Measurements from ENCODE around the gene PRICKLE4. TPM values are rescaled to one million over a fixed set of nuclear protein-coding genes. Genes with fewer than 3 reads are reported as not detected.

The PRICKLE4 gene
- total RNA-seq, 1 experiment from 2014 or later, result 2.9 TPM

DNA sequence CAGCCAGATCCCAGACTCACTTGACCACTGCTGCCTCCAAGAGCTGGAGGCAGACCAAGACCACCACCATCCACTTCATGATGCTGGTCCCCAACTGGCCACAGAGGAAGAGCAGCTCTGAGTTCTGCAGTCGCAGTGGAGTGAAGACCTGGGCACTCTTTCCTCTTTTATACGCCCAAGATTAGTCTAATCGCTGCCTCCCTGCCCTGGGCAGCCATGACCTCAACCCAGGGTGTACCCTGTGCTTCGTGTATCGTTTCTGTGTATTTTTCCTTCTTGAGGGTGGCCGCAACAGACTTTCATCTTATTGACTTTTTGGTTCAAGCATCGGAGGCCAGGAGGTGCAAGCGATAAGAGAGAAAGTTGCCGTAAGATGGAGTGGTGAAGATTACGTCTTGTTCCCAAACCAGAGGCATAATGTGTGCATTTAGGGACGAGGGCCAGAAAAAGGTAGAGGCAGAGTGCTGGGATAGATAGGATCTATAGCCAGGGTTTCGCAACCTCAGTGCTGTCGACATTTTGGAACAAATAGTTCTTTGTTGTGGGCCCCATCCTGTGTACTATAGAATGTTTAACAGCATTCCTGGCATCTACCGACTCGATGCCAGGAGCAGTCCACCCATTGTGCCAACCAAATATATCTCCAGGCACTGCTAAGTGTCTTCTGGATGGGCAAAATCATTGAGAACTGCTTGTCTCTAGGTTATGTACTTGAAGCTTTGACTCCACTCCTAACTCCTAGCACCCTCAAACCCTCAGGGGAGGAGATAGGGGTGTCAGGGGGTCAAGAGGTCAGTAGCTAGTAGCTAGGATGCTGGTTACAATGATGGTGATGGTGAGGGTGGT is 33.1 kb upstream of the PRICKLE4 start, which contains the start of gene PGC:
PGC (minus strand) TSS at position 142 of the 846 bp plus-strand sequence; CDS start at position 79, 63 bp downstream.
- DNase-seq (ENCODE audit: low read depth, low spot score) (no peak), ATAC-seq (no peak)
- BruUV-seq (replicated peaks), result no TSS peak
- Histone ChIP-seq H3K36me3 (ENCODE audit: control insufficient read depth in 1 of 2, insufficient read depth in 2 of 2, low read length in 2 of 2) (no peaks in the 10 kb centered on the region), H3K4me3 (replicated peaks in 1 of 2; ENCODE audit: low read depth in 1 of 2, low read length in 2 of 2) (no peak within 1 kb of the TSS), H3K27ac (ENCODE audit: low read depth, low read length) (no peak within 1 kb of the TSS), H3K4me2 (ENCODE audit: low read length) (no peak within 1 kb of the TSS), H3K79me2 (ENCODE audit: insufficient read depth, low read length) (no peaks in the 10 kb centered on the region), H3K27me3 (ENCODE audit: insufficient read depth, low read length) (no peaks in the 10 kb centered on the region), H3K9me2 (ENCODE audit: insufficient read depth) (no peaks in the 10 kb centered on the region), H3K9ac (ENCODE audit: low read length) (no peak within 1 kb of the TSS), H3K9me3 (ENCODE audit: control insufficient read depth in 1 of 2, insufficient read depth in 1 of 2, low read depth in 1 of 2, low read length in 2 of 2) (no peaks in the 10 kb centered on the region), H2AFZ (ENCODE audit: low read depth, low read length, poor library complexity, severe bottlenecking) (no peak within 1 kb of the TSS), H4K20me1 (ENCODE audit: insufficient read depth) (no peaks in the 10 kb centered on the region), H3K4me1 (ENCODE audit: control insufficient read depth in 1 of 2, insufficient read depth in 2 of 2, low read length in 2 of 2) (peaks cover 0 to 1% of the 10 kb centered on the region in 2 experiments; a peak in 2 of 4 replicates)
- ChIA-PET POLR2A (no interaction called here), CTCF (no interaction called here), RAD21 (ENCODE audit: low non-redundant PET in 1 of 2, low total read pairs in 2 of 2, uncharacterized antibody in 2 of 2, unreplicated experiment in 2 of 2) (no interaction called here)
- TF ChIP-seq EZH2 (IDR thresholded peaks at IDR 0.05), result no peak
- TF ChIP-seq CBX3 (IDR thresholded peaks at IDR 0.05; ENCODE audit: low read depth), result no peak
- no peak for TF ChIP-seq EZH2phosphoT487 (IDR thresholded peaks at IDR 0.05; ENCODE audit: borderline replicate concordance)
- TF ChIP-seq ELF1 (IDR thresholded peaks at IDR 0.05; ENCODE audit: borderline replicate concordance, low read depth), result no peak
- TF ChIP-seq, protein P1, sequence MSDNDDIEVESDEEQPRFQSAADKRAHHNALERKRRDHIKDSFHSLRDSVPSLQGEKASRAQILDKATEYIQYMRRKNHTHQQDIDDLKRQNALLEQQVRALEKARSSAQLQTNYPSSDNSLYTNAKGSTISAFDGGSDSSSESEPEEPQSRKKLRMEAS (IDR thresholded peaks at IDR 0.05), result no peak
- TF ChIP-seq TCF7L2 (IDR thresholded peaks at IDR 0.05; ENCODE audit: borderline replicate concordance, extremely low read depth, insufficient read depth, insufficient read length), result no peak
- TF ChIP-seq ZFX (IDR thresholded peaks at IDR 0.05), result no peak
- no peak for TF ChIP-seq EGR1 (IDR thresholded peaks at IDR 0.05; ENCODE audit: low read depth)
- TF ChIP-seq CEBPB (IDR thresholded peaks at IDR 0.05; ENCODE audit: low read depth), result no peak
- TF ChIP-seq, protein P2, sequence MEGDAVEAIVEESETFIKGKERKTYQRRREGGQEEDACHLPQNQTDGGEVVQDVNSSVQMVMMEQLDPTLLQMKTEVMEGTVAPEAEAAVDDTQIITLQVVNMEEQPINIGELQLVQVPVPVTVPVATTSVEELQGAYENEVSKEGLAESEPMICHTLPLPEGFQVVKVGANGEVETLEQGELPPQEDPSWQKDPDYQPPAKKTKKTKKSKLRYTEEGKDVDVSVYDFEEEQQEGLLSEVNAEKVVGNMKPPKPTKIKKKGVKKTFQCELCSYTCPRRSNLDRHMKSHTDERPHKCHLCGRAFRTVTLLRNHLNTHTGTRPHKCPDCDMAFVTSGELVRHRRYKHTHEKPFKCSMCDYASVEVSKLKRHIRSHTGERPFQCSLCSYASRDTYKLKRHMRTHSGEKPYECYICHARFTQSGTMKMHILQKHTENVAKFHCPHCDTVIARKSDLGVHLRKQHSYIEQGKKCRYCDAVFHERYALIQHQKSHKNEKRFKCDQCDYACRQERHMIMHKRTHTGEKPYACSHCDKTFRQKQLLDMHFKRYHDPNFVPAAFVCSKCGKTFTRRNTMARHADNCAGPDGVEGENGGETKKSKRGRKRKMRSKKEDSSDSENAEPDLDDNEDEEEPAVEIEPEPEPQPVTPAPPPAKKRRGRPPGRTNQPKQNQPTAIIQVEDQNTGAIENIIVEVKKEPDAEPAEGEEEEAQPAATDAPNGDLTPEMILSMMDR (IDR thresholded peaks at IDR 0.05 in 2 of 3, conservative IDR thresholded peaks at IDR 0.05 in 1 of 3; ENCODE audit: borderline replicate concordance in 1 of 3, insufficient read depth in 1 of 3, low read depth in 2 of 3, low read length in 2 of 3), result no peak
- TF ChIP-seq YY1 (IDR thresholded peaks at IDR 0.05; ENCODE audit: extremely low read depth, insufficient replicate concordance, low read depth, low read length), result no peak
- no peak for TF ChIP-seq SIN3A (IDR thresholded peaks at IDR 0.05; ENCODE audit: low read depth)
- TF ChIP-seq ZNF274 (IDR thresholded peaks at IDR 0.05; ENCODE audit: low read depth, low read length), result no peak
- no peak for TF ChIP-seq POLR2A (IDR thresholded peaks at IDR 0.05; ENCODE audit: borderline replicate concordance, extremely low read depth, insufficient read depth, insufficient read length)
- no peak for TF ChIP-seq SP1 (IDR thresholded peaks at IDR 0.05; ENCODE audit: low read depth)
- no peak for TF ChIP-seq FOSL1 (IDR thresholded peaks at IDR 0.05; ENCODE audit: low read depth)
- no peak for TF ChIP-seq SRF (IDR thresholded peaks at IDR 0.05; ENCODE audit: low read depth)
- TF ChIP-seq, protein P3, sequence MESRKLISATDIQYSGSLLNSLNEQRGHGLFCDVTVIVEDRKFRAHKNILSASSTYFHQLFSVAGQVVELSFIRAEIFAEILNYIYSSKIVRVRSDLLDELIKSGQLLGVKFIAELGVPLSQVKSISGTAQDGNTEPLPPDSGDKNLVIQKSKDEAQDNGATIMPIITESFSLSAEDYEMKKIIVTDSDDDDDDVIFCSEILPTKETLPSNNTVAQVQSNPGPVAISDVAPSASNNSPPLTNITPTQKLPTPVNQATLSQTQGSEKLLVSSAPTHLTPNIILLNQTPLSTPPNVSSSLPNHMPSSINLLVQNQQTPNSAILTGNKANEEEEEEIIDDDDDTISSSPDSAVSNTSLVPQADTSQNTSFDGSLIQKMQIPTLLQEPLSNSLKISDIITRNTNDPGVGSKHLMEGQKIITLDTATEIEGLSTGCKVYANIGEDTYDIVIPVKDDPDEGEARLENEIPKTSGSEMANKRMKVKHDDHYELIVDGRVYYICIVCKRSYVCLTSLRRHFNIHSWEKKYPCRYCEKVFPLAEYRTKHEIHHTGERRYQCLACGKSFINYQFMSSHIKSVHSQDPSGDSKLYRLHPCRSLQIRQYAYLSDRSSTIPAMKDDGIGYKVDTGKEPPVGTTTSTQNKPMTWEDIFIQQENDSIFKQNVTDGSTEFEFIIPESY (IDR thresholded peaks at IDR 0.05; ENCODE audit: extremely low read depth, insufficient replicate concordance, low read length), result no peak
- no peak for TF ChIP-seq RAD21 (IDR thresholded peaks at IDR 0.05; ENCODE audit: low read depth)
- TF ChIP-seq, protein P4, sequence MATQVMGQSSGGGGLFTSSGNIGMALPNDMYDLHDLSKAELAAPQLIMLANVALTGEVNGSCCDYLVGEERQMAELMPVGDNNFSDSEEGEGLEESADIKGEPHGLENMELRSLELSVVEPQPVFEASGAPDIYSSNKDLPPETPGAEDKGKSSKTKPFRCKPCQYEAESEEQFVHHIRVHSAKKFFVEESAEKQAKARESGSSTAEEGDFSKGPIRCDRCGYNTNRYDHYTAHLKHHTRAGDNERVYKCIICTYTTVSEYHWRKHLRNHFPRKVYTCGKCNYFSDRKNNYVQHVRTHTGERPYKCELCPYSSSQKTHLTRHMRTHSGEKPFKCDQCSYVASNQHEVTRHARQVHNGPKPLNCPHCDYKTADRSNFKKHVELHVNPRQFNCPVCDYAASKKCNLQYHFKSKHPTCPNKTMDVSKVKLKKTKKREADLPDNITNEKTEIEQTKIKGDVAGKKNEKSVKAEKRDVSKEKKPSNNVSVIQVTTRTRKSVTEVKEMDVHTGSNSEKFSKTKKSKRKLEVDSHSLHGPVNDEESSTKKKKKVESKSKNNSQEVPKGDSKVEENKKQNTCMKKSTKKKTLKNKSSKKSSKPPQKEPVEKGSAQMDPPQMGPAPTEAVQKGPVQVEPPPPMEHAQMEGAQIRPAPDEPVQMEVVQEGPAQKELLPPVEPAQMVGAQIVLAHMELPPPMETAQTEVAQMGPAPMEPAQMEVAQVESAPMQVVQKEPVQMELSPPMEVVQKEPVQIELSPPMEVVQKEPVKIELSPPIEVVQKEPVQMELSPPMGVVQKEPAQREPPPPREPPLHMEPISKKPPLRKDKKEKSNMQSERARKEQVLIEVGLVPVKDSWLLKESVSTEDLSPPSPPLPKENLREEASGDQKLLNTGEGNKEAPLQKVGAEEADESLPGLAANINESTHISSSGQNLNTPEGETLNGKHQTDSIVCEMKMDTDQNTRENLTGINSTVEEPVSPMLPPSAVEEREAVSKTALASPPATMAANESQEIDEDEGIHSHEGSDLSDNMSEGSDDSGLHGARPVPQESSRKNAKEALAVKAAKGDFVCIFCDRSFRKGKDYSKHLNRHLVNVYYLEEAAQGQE (IDR thresholded peaks at IDR 0.05; ENCODE audit: low read depth), result no peak
- intact Hi-C loops (cut with micrococcal nuclease), result no loop called here

Data from HCT116 (cell line).